Renal cortical epithelial cell (primary cell): ENCODE results near the gene CSNK1D. TPM values are rescaled to one million over a fixed set of nuclear protein-coding genes. Genes with fewer than 3 reads are reported as not detected.
"Not testable (repeated sequence)": the region's sequence is repeated elsewhere in the genome, so short reads cannot be mapped to it uniquely, and the experiment has no call there.

Experiments used
- DNase-seq: peaks from one replicate; pipeline ENCODE4 v3.0.0-alpha.2; 2011; ENCODE audit warnings: low read depth
- total RNA-seq: library from RNA; depleted of rRNA; stranded (reverse); fragments of >200 nt; gene quantifications from 2 replicates; pipeline ENCODE4 v1.2.3, GENCODE V29; 2014

Gene CSNK1D
- total RNA-seq, 1 donor from 2014 or later, result 115 TPM

GRCh38 chr17:82193050-82193449 lies 80.5 kb downstream of the CSNK1D start:
- DNase-seq, result not testable (repeated sequence)

Other genes starting within 250 kb of the CSNK1D start
- 7.7 and 16.8 TPM in 2 replicates for gene RAC3, start 242.0 kb downstream of the CSNK1D start, total RNA-seq
- gene DCXR, start 236.0 kb downstream of the CSNK1D start, total RNA-seq, result 19.4 and 35.4 TPM in 2 replicates
- 27.3 and 31.0 TPM in 2 replicates for gene RFNG, start 221.9 kb downstream of the CSNK1D start, total RNA-seq
- gene GPS1, start 221.8 kb downstream of the CSNK1D start, total RNA-seq, result 112 and 119 TPM in 2 replicates
- gene DUS1L, start 207.9 kb downstream of the CSNK1D start, total RNA-seq, result 66.3 and 79.9 TPM in 2 replicates
- 84.0 and 103 TPM in 2 replicates for gene FASN, start 175.5 kb downstream of the CSNK1D start, total RNA-seq
- 7.3 and 28.2 TPM in 2 replicates for gene CCDC57, start 60.9 kb downstream of the CSNK1D start, total RNA-seq
- 290 and 393 TPM in 2 replicates for gene SLC16A3, start 44.7 kb downstream of the CSNK1D start, total RNA-seq
- not detected in 2 replicates for gene CD7, start 43.9 kb upstream of the CSNK1D start, total RNA-seq
- 2.4 and 7.8 TPM in 2 replicates for gene SECTM1, start 60.1 kb upstream of the CSNK1D start, total RNA-seq
- 0.05 TPM in 1 of 2 replicates, not detected in the other for gene TEX19, start 85.5 kb upstream of the CSNK1D start, total RNA-seq
- 0.10 TPM in 1 of 2 replicates, not detected in the other for gene UTS2R, start 98.1 kb upstream of the CSNK1D start, total RNA-seq
- gene HEXD, start 144.6 kb upstream of the CSNK1D start, total RNA-seq, result 8.5 and 21.7 TPM in 2 replicates
- 37.2 and 48.7 TPM in 2 replicates for gene OGFOD3, start 144.9 kb upstream of the CSNK1D start, total RNA-seq
- 30.6 and 100 TPM in 2 replicates for gene CYBC1, start 177.1 kb upstream of the CSNK1D start, total RNA-seq
- 31.1 and 52.4 TPM in 2 replicates for gene NARF, start 185.0 kb upstream of the CSNK1D start, total RNA-seq
- 20.1 and 35.5 TPM in 2 replicates for gene FOXK2, start 246.0 kb upstream of the CSNK1D start, total RNA-seq